ENCODE results near the gene CERS6.

Gene CERS6

GRCh38 chr2:168748461-168748860 lies 292.4 kb downstream of the CERS6 start:
- no peak for TF ChIP-seq CTCF (IDR thresholded peaks at IDR 0.05)

- TF ChIP-seq CTCF (IDR thresholded peaks at IDR 0.05), result no peak
Observed at GRCh38 chr2:168749297-168749696, 293.2 kb downstream of the CERS6 start.

- no peak for TF ChIP-seq CTCF (IDR thresholded peaks at IDR 0.05)
Observed at GRCh38 chr2:168751104-168751740, 295.1 kb downstream of the CERS6 start.

GRCh38 chr2:168752361-168752760 lies 296.3 kb downstream of the CERS6 start:
- TF ChIP-seq CTCF (IDR thresholded peaks at IDR 0.05), result no peak

GRCh38 chr2:168753765-168754329 lies 297.8 kb downstream of the CERS6 start:
- TF ChIP-seq CTCF (IDR thresholded peaks at IDR 0.05), result no peak

- no peak for TF ChIP-seq CTCF (IDR thresholded peaks at IDR 0.05)
Observed at GRCh38 chr2:168757223-168757622, 301.2 kb downstream of the CERS6 start.

- peak; percentile 67 for TF ChIP-seq CTCF (IDR thresholded peaks at IDR 0.05)
Observed at GRCh38 chr2:168758970-168759820, 303.1 kb downstream of the CERS6 start.

Measured in LNCAP (cell line).